GM10266 (cell line): ENCODE results near the gene CDC7.

Source experiments
- DNase-seq: peaks from one replicate; pipeline ENCODE4 v3.0.0; 2012; ENCODE audit errors: extremely low spot score
- TF ChIP-seq, protein P1 (sequence below): IDR thresholded peaks from 2 replicates; pipeline ENCODE4 v1.5.1; 2012; ENCODE audit warnings: mild to moderate bottlenecking, low read depth; ENCODE audit not compliant: control insufficient read depth, insufficient read depth; ENCODE audit errors: missing control alignments

The CDC7 gene

DNA sequence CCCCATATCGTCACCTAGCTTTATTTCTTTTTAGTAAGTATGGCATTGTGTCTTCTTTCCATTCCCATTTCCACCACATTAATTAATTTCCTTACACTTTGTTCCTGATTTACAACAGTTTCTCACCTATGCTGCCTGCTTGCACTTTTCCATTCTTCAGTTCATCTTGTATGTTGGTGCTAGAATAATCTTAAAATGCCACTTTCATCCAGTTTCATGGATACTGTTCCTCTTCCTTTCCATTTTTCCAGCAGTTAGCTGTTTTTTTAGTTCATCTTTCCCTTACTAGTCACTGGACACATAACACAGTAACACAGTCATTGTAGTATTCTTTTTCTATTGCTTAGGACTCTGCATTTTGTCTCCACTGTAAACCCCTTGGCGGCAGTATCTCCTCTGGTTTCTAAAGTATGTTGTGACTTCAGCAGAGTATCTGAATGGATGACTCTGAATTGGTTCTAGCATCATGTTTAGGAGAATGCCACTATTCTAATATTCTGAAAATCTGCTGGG is 2.1 kb downstream of the CDC7 start:
- DNase-seq: peak; percentile 15

DNA sequence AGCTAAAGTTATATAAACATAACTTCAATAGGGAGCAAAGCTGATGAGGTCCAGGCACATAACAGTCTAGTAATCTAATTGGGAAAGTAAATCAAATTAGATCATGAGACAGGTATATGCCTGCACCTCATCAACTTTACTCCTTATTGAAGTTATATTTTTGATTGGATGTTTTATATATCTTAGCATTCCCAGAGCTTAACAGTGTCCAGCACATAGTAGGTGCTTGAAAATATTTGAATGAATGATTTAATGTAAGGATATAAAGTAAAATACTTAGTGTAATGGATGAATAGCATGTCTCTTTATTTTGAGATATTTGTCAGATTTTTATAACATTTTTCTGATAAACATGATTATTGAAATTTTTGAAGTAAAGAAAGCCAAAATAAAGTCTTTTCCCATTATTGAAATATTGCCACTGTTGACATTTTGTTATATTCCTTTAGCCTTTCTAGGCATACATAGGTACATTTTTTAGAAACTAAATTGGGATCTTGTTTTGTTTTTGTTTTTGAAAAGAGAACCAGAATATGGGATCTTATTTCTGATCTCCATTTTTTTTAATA is 2.8 kb downstream of the CDC7 start:
- no peak for DNase-seq
- TF ChIP-seq, protein P1, sequence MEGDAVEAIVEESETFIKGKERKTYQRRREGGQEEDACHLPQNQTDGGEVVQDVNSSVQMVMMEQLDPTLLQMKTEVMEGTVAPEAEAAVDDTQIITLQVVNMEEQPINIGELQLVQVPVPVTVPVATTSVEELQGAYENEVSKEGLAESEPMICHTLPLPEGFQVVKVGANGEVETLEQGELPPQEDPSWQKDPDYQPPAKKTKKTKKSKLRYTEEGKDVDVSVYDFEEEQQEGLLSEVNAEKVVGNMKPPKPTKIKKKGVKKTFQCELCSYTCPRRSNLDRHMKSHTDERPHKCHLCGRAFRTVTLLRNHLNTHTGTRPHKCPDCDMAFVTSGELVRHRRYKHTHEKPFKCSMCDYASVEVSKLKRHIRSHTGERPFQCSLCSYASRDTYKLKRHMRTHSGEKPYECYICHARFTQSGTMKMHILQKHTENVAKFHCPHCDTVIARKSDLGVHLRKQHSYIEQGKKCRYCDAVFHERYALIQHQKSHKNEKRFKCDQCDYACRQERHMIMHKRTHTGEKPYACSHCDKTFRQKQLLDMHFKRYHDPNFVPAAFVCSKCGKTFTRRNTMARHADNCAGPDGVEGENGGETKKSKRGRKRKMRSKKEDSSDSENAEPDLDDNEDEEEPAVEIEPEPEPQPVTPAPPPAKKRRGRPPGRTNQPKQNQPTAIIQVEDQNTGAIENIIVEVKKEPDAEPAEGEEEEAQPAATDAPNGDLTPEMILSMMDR: no peak

More for the DNA sequence above, 2.1 kb downstream of the CDC7 start:
- TF ChIP-seq, protein P1: no peak

DNA sequence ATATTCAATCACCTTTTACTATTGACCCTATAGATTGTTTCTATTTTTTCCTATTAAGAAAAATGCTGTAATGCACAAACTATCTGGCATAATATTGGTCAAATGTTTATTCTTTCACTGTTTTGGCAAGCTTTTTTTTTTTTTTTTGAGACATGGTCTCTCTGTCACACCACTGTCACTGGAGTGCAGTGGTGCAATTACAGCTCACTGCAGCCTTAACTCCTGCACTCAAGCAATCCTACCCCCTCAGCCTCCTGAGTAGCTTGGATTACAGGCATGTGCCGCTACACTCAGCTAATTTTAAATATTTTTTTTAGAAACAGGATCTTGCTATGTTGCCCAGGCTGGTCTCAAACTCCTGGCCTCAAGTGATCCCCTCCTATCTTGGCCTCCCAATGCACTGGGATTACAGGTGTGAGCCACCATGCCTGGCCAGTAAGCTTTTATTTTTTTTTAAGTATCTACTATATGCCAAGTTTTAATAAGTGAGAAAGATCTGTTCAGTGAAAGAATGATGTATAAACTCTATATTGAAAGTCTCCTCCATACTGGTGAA is 3.4 kb downstream of the CDC7 start:
- DNase-seq: no peak
- TF ChIP-seq, protein P1: no peak

DNA sequence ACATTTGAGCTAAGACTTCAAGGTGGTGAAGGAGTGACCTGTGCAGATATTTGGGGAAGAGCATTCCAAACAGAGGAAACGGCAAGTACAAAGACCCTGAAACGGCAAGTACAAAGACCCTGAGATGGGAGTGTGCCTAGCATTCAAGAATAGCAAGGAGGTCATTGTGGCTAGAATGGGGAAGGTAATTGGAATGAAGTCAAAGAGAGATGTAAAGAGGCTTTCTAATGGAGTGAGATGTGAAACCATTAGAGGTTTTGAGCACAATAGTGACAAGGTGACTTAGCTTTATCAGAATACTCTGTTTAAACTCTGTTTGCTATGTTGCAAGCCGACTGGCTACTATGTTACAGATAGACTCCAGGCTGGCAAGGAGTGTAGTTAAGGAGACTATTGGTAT is 4.4 kb downstream of the CDC7 start:
- DNase-seq: no peak
- TF ChIP-seq, protein P1: no peak

DNA sequence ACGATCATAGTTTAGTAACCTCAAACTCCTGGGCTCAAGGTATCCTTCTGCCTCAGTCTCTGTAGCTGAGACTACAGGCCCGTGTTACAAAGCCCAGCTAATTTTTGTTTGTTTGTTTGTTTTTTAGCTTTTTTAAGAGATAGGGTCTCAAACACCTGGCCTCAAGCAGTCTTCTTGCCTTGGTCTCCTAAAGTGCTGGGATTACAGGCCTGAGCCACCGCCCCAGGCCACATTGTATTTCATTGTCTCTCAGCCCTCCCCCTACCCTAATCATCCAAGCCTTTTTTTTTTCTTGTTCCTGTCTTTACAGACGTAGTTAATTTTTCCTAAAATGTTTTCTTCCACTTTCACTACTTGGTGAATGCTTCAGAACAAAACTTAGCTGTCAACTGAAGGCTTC is 5.4 kb downstream of the CDC7 start:
- TF ChIP-seq, protein P1: no peak
- no peak for DNase-seq

DNA sequence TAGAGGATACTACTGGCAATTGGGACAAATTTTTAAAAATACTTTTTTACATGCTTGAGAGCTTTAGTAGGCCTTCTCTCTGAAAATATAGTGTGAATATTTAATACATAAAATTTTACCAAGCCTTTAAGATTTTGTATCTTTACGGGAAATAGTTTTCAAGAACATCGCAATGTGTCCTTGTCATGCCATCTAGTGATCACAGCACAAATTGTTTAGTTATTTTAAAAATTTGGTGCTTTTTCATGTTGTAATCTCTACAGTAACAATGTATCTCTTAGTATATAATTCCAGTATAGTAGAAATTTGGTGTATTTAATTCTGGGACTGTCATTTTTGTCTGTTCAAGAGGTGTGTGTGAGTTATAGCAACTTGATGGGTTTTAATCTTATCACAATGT is 6.7 kb downstream of the CDC7 start:
- DNase-seq: no peak
- TF ChIP-seq, protein P1: no peak

DNA sequence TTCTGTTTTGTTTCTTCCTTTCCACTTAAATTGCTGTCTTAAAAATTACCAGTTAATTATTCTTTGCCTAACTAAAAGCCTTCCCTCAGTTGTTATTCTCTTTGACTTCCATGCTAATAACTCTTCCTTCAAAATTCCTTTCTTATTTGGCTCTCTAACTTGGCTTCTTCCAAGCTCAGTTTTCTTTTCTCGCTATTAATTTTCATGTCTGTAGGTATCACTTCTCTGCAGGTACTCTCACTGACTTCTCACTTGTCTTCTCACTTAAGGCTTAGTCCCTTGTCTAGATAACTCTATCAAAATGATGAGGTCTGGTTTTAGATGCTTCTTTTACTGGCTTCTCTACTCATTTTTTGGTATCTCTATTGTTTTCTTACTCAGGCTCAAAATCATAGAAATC is 10.1 kb downstream of the CDC7 start:
- no peak for DNase-seq
- TF ChIP-seq, protein P1: no peak
